BE2C (cell line): ENCODE measurements around the gene PDRG1. TPM values are rescaled to one million over a fixed set of nuclear protein-coding genes. Genes with fewer than 3 reads are reported as not detected.

Source experiments
- DNase-seq: peaks from one replicate; pipeline ENCODE4 v3.0.0-alpha.2; 2020
- H3K27me3 ChIP-seq: fragments of 250-450 bp; sonication (Bioruptor Pico); 2 replicates; pipeline ENCODE4 v1.5.1; 2020; ENCODE audit warnings: mild to moderate bottlenecking
- H3K36me3 ChIP-seq: fragments of 250-450 bp; sonication (Bioruptor Pico); 2 replicates; pipeline ENCODE4 v1.5.1; 2020; ENCODE audit warnings: mild to moderate bottlenecking
- H3K4me1 ChIP-seq: fragments of 250-450 bp; sonication (Bioruptor Pico); 2 replicates; pipeline ENCODE4 v1.5.1; 2020
- H3K4me3 ChIP-seq: 2 replicates; pipeline ENCODE4 v1.5.1; 2011; ENCODE audit warnings: low read depth, low read length
- H3K9me3 ChIP-seq: fragments of 250-450 bp; sonication (Bioruptor Pico); 2 replicates; pipeline ENCODE4 v1.5.1; 2020
- polyA plus RNA-seq: library from polyadenylated mRNA; unstranded; fragments of >200 nt; gene quantifications from one replicate; pipeline ENCODE4 v1.2.1, GENCODE V29; 2012; ENCODE audit warnings: low read depth, missing spikeins; ENCODE audit not compliant: insufficient read length, insufficient read depth
- TF ChIP-seq, protein P1 (sequence below): IDR thresholded peaks from 2 replicates; pipeline ENCODE4 v1.5.1; 2012; ENCODE audit warnings: mild to moderate bottlenecking, low read depth, low read length

The PDRG1 gene
- 93.4 TPM for polyA plus RNA-seq

DNA sequence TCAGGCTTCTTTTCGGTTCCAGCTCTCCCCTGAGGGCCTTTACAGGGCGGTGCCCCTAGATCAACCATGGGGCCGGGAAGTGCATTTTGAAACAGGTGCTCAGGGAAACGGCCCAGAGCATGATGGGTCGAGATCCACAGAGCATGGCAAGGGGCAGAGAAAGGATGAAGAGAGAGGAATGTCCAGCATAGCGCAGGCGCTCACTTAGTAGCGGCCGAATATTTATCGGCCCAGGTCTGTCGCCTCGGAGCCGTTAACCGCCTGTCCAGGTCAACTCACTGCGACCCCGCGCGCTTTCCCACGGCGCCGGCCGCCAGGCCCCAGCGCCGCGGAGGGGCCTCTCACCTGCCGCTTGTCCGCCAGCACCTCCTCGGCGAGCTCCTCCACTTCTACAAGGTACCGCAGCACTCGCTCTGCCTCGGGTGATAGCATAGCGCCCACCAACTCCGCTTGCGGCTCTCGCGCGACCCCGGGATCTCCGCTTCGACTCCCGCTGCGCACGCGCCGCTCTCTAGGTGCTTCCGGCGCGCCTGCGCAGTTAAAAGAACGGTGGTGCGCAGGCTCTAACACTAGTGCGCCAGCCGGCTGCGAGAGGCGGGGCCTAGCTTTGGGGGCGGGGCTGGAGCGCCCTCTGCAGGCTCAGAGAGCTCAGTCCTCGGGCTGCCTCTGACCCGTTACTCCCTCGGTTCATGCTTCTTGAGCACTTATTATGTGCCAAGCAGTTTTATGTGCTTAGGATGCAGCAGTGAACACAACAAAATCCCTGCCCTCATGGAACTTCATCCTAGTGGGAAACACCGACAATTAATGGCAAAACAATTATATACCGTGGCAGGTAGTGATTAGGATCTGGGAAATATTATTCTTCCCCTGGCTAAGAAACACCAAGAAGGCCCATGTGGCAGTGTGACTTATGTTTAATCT lies at the start of gene PDRG1:
Gene PDRG1 (minus strand): TSS at position 517 of the 924 bp plus-strand sequence. CDS start 85 bp downstream, at position 432.
- TF ChIP-seq, protein P1, sequence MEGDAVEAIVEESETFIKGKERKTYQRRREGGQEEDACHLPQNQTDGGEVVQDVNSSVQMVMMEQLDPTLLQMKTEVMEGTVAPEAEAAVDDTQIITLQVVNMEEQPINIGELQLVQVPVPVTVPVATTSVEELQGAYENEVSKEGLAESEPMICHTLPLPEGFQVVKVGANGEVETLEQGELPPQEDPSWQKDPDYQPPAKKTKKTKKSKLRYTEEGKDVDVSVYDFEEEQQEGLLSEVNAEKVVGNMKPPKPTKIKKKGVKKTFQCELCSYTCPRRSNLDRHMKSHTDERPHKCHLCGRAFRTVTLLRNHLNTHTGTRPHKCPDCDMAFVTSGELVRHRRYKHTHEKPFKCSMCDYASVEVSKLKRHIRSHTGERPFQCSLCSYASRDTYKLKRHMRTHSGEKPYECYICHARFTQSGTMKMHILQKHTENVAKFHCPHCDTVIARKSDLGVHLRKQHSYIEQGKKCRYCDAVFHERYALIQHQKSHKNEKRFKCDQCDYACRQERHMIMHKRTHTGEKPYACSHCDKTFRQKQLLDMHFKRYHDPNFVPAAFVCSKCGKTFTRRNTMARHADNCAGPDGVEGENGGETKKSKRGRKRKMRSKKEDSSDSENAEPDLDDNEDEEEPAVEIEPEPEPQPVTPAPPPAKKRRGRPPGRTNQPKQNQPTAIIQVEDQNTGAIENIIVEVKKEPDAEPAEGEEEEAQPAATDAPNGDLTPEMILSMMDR, result peak; percentile 95
- Histone ChIP-seq H3K4me1 (no peaks in the 10 kb centered on the region), H3K27me3 (peaks cover 2% of the 10 kb centered on the region; the same call in 1 of the 2 replicates), H3K36me3 (peaks cover 37% of the 10 kb centered on the region), H3K4me3 (peak within 1 kb of the TSS; percentile 99), H3K9me3 (no peaks in the 10 kb centered on the region)
- peak; percentile 98 for DNase-seq

DNA sequence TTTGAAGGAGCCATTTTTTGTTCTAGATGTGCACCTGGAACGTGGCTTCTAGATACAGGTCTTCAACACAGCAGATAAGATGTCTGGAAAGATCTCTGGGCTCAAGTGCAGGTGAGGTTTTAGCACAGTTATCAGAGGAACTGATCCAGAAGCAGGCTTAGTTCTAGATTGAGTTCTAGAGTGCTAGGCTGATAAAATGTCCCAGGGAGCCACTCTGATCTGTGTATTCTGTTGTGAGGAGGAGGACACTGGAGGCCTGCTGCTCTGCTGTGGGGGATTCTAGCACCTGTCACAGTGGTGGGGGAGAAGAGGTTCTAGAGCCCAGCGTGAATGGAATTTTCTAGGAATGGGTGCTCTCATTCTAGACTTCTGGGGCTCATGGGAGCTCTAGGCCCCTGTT lies 46.4 kb upstream of the PDRG1 start:
- no peaks in the 10 kb centered on the region for H3K27me3 ChIP-seq
- H3K4me1 ChIP-seq, result no peaks in the 10 kb centered on the region

DNA sequence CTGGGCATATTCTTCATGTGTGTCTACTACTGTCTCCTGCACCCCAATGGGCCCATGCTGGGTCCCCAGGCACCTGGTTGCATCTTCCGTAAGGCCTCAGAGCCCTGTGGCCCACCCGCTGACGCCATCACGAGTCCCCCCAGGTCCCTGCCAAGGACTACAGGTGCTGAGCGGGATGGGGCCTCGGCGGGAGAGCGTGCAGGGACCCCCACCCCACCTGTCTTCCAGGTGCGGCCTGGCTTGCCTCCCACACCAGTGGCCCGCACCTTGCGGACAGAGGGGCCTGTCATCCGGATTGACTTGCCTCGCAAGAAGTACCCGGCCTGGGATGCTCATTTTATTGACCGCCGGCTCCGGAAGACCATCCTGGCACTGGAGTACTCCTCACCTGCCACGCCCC lies 45.1 kb upstream of the PDRG1 start:
- Histone ChIP-seq H3K4me3 (no peak overlapping the region), H3K36me3 (peaks cover 16% of the 10 kb centered on the region), H3K4me1 (no peaks in the 10 kb centered on the region), H3K9me3 (no peaks in the 10 kb centered on the region), H3K27me3 (no peaks in the 10 kb centered on the region)
- no peak for DNase-seq
- TF ChIP-seq, protein P1, result no peak

More for the DNA sequence above, 46.4 kb upstream of the PDRG1 start:
- no peaks in the 10 kb centered on the region for H3K9me3 ChIP-seq
- DNase-seq, result no peak
- TF ChIP-seq, protein P1, result no peak
- H3K4me3 ChIP-seq, result no peak overlapping the region
- peaks cover 11% of the 10 kb centered on the region for H3K36me3 ChIP-seq

DNA sequence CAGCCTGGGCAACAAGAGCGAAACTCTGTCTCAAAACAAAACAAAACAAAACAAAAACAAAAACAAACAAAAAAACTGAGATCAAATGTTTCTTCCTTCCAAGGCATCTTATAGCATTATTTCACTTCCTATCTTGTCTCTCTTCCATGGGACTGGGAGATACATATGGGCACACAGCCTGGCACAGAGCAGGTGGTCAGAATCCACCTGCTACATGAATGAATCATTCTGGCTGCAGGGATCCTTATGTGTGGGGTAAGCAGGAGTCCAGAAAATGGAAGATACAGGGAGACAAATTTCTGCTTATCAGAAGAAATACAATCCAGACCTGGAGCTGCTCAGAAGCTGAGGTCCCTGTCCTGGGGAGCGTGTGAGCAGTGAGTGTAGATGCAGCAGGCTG lies 40.2 kb upstream of the PDRG1 start:
- Histone ChIP-seq H3K4me3 (no peak overlapping the region), H3K27me3 (no peaks in the 10 kb centered on the region), H3K36me3 (peaks cover 11% of the 10 kb centered on the region), H3K9me3 (no peaks in the 10 kb centered on the region), H3K4me1 (no peaks in the 10 kb centered on the region)
- DNase-seq, result no peak
- TF ChIP-seq, protein P1, result no peak

DNA sequence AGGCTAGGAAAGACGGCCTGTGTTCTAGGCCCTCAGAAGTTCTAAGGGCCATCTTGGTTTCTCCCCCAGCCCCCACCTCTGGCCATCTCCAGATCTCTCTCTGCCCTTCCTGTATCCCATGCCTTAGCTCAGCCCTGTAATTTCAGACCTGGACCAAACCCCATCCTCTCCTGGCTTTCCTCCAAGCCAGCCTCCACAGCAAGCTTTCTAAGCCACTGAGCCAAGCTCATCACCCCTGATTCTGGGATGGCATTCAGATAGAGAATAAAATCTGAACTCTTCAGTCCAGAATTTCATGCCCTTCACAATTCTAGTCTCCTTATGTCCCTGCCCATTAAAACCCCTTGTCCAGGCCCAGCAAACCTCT lies 39.5 kb upstream of the PDRG1 start:
- TF ChIP-seq, protein P1, result no peak
- no peaks in the 10 kb centered on the region for H3K27me3 ChIP-seq
- no peak for DNase-seq

More for the DNA sequence above, 39.5 kb upstream of the PDRG1 start:
- Histone ChIP-seq H3K4me3 (no peak overlapping the region), H3K4me1 (no peaks in the 10 kb centered on the region), H3K9me3 (no peaks in the 10 kb centered on the region), H3K36me3 (peaks cover 4% of the 10 kb centered on the region)
